ENCODE data around the gene ARMC3.

GRCh38 chr10:22894714-22895113 lies 33.1 kb upstream of the ARMC3 start:
- TF ChIP-seq CTCF (IDR thresholded peaks at IDR 0.05) (no peak), ZFX (IDR thresholded peaks at IDR 0.05; ENCODE audit: borderline replicate concordance) (no peak)

Data from 22Rv1 (cell line).